T-helper 1 cell treated with Interleukin-12 subunit alpha and Interleukin-12 subunit beta and Interleukin-4 antibody, amounts not matched to agents 30 ng/mL and 1 ng/mL, for 36 hours (primary cell): Measurements from ENCODE around the gene ACE2. TPM values are rescaled to one million over a fixed set of nuclear protein-coding genes. Genes with fewer than 3 reads are reported as not detected.

Source experiments
- intact Hi-C: fragments of 100-400 bp; cut with micrococcal nuclease; formaldehyde crosslinking; loops from one replicate; pipeline ENCODE4 v1.15.1; 2024
- total RNA-seq: library from RNA; stranded (reverse); gene quantifications from 2 replicates; pipeline ENCODE4 v1.2.3, GENCODE V29; 2022

ACE2 gene
- total RNA-seq, 1 donor from 2014 or later = not detected

- intact Hi-C loops = no loop called here
These were observed 20.7 kb downstream of the ACE2 start for GRCh38 chrX:15579778-15580747.

GRCh38 chrX:15576019-15576418 is 24.7 kb downstream of the ACE2 start:
- intact Hi-C loops = no loop called here

- intact Hi-C loops = no loop called here
These were observed 26.7 kb downstream of the ACE2 start for GRCh38 chrX:15574017-15574416.

GRCh38 chrX:15570145-15570544 is 30.6 kb downstream of the ACE2 start:
- intact Hi-C loops = no loop called here

- intact Hi-C loops = no loop called here
These were observed 32.7 kb downstream of the ACE2 start for GRCh38 chrX:15567886-15568616.

- intact Hi-C loops = no loop called here
These were observed 33.5 kb downstream of the ACE2 start for GRCh38 chrX:15567267-15567666.

DNA sequence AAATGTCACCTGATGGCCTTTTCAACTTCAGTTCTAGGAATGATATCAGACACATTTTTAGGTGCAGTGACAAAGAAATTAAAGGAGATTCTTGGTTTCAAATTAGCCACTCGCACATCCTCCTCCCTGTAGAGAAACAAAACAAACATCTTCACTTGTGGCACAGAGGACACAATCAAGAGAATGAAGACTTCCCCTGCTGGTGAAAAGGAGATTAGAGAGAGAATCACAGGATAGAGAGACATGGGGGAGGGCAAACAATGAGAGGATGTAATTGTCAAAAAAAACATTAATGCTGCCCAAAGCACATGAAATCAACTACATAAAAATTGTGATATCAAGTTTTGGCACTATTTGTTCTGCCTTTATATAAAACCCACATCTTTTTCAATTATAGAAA is 34.5 kb downstream of the ACE2 start:
- intact Hi-C loops = no loop called here

- intact Hi-C loops = loop anchor here (1.0 kb wide), 3 partner anchors 67 to 216 kb away; no protein-coding TSS in a partner anchor
These were observed 35.7 kb downstream of the ACE2 start for GRCh38 chrX:15564981-15565579.

DNA sequence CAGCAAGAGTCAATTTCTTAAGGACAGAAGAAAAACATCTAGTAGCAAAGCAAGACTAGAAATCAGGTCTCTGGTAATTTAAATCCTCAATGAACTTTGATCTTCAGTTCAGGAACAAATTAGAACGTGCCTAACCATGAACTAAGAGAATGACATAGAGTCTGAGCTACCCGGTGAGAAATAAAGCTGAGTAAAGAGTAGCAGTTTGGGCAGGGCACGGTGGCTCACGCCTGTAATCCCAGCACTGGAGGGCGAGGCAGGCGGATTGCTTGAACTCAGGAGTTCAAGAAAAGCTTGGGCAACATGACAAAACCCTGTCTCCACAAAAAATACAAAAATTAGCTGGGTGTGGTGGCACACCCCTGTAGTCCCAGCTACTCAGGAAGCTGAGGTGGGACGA is 37.7 kb downstream of the ACE2 start:
- intact Hi-C loops = no loop called here

DNA sequence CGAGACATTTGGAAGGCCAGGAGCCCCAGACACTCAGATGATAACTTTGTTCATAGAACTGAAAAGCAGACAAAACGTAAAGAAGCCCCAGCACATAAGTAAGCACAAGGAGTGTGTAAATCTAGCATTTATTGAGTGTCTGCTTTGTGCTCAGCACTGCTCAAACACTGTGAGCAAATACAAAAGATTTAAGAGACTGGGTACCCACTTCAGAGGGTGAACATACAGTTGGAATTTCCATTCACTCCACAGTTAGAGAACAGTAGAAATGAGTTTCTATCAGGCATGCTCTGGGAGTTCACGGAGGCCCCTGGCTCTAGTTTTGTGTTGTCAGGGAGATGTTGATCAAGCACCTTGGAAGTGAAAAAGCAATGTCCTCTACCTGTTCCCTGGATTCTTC is 39.8 kb downstream of the ACE2 start:
- intact Hi-C loops = no loop called here

- intact Hi-C loops = no loop called here
These were observed 41.5 kb downstream of the ACE2 start for GRCh38 chrX:15559227-15559626.

DNA sequence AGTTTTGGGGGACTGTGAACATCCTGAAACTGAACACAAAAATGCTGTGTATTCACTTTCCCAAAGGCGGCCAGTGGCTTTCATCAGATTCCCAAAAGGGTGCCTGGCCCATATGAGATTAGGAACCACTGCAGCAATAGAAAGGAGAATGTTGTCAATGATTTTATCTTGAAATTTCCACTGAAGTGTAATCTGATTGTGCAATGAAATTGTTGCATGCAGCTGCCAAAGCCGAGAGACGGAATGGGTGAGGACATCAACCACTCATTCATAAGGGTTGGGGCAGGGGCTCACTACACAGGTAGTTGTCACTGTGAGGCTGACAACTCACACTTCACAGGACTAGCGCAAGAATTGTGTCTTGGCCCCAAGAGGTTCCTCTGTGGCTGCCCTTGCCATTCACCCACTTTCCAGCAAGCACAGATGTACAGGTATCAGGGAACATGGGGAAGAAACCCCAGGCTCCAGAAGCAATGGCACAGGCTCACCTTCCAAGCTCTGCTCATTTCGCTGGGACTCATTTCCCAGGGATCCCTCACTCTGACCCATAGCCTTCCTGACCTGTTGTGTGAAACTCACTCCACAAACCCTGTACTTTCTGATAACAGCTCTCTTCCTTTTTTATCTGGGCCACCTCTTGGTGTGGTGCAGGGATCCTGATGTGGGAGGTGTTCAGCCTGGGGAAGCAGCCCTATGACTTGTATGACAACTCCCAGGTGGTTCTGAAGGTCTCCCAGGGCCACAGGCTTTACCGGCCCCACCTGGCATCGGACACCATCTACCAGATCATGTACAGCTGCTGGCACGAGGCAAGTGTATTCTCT is 51.4 kb downstream of the ACE2 start:
- intact Hi-C loops = no loop called here

DNA sequence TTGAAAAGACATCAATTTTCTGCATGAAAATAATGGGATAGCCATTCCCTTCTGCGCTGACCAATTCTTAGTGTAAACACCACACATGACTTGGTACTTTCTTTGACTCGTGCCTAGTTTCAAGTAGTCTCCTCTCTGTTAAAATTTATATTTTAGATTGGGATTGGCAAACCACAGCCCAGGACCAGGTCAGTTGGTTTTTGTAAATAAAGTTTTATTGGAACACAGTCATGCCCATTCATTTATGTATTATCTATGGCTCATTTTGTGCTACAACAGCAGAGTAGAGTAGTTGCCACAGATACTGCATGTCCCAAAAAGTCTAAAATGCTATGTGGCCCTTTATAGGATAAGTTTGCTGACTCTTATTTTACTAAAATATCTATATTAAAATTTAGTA is 53.4 kb downstream of the ACE2 start:
- intact Hi-C loops = no loop called here

DNA sequence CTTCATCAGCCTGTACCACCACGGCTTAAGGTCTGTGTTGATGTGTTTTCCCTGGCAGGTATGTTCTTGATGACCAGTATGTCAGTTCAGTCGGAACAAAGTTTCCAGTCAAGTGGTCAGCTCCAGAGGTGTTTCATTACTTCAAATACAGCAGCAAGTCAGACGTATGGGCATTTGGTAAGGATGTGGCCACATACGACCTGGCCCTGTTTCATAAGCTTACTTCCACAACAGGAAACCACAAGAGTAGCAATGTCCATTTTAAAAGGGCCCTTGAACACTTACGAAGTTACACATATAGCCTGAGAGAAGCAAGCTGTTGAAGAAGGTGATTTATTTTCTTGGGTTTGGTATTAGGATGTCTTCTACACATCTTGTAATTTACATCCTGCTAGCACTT is 54.0 kb downstream of the ACE2 start:
- intact Hi-C loops = no loop called here

- intact Hi-C loops = no loop called here
These were observed 70.4 kb downstream of the ACE2 start for GRCh38 chrX:15530318-15530717.

DNA sequence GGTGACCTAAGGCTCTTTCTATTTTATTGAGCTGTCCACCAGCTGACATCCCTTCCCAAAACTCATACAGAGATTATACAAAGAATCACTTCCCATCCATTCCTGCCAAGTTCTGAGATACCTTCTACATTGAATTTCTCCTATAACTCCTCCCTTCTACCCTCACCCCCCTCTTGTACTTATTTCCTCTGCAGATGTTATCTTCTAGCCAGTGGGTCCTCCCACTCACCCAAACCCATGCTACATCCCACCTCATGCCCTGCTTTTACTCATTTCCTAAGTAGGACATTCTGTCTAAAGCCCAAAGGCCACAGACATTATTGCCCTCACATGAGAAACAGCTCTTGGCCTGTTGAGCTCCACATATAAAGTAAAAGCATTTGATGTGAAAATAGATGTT is 71.6 kb downstream of the ACE2 start:
- intact Hi-C loops = no loop called here

DNA sequence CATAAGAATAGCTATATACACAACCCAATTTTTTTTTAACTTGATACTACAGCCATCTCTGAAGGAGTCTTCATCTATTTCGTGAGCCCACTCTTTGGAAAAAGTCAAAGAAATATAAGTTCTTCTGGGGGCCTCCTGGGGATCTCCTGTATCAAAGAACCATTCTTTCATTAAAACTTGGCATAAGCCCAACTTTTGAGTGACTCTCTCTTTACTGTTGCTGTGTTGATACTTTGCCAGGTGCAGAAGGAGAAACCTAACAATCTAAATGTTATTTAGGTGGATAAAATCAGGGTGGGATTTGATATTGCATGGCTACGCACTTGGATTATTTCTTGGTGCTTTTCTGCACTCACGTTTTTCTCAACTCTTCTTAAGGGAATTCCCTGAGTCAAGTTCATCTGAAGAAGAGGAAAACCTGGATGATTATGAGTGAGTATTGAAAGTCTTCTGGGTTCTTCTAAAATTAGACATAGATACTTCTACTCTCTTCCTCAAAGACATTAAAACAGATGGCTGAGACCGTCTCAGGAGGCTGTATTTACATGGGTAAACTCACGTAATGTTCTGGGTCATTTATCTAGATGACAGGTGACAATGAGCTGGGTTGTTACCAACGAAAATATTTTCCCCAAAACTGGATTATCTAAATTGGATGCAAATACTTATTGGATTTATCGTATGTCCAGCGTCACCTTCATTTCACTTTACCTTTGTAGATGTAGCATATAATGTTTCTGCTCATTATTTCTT is 74.9 kb downstream of the ACE2 start:
- intact Hi-C loops = no loop called here

DNA sequence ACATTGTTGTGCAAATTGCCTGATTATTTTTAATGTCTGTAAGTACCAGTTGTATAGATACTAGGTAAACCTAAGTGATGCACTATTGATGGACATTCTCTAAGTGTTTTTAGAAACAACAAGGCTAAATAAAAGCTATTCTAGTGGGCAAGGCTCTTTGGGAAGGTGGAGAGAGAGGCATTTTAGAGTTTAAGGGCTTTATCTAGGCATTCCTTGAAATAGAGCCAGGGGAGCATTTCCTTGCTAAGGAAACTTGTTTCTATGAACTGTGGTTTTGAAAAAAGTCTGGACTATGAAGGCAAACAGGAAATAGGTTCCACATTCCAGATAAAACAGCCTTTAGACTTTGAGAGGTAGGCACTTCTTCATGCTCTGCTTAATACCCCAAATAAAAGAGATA is 76.3 kb downstream of the ACE2 start:
- intact Hi-C loops = no loop called here

DNA sequence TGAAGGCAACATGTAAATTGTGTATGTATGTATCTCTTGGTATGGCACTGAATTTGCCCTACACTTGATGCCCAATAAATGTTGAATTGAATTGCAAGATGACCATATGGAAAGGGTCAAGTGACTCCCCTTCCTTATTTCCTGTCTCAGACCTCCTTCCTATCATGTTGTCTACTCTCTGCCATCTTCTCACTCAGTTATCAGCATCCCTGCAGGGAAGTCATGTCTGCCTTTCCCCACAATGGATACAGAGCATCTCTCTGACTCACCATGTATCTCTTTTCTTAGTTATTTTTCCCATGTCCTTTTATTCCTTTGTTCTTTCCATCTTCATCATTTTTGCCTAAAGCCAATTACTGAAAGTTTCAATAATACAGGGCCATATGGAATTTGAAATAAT is 77.7 kb downstream of the ACE2 start:
- intact Hi-C loops = no loop called here

- intact Hi-C loops = no loop called here
These were observed 78.3 kb downstream of the ACE2 start for GRCh38 chrX:15522464-15522863.
